NCI-H2171 (cell line): ENCODE measurements around the gene GOLGA2.

Experiments used
- DNase-seq: peaks from one replicate; lab custom pipeline; 2025; lab: John Stamatoyannopoulos, UW

Gene GOLGA2

DNA sequence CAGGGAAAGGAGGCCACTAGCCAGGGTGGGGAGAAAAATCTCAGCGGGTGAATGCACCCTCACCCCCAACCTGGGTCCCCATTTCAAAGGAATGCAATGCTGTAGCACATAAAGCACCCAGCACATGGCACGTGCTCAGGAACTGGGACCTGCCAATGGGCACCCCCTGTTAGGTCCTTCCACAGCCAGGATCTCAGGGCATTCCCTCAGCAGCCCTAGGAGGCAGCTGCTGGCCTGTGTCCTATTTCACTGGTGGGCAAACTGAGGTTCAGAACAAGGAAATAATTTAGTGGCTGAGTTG, 63.9 kb downstream of the GOLGA2 start:
- DNase-seq = no peak

DNA sequence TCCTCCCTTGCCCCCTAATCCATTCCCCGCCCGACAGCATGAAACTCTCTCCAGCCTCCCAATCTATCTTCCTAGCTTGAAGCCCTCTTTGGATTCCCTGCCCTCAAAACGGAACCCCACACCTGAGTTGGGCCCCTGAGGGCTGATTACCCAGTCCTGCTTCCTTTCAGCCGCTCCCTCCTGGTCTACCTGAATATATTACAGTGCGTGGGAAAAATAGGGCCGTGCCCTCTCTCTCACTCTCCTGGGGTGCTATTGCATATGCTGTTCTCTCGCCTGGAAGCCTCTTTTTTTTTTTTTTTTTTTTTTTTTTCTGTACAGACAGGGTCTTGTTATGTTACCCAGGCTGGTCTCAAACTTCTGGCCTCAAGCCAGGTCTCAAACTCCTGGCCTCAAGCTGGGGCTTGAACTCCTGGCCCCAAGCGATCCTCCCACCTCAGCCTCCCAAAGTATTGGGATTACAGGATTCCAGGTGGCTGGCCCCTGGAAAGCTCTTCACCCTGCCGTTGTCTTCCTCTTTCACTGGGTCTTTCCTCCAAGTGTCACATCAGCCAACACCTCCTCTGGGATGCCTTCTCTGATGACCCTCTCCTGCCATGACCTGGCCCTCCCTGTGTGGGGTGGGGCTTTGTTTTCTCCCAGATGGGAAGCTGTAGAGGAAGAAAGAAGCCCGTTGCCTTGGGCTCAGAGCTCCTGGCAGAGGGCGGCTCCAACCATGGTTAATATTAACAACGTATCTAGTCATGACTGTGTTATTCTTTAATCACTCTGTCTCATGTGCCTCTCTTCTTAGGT, 64.4 kb downstream of the GOLGA2 start:
- DNase-seq = peak; percentile 72

DNA sequence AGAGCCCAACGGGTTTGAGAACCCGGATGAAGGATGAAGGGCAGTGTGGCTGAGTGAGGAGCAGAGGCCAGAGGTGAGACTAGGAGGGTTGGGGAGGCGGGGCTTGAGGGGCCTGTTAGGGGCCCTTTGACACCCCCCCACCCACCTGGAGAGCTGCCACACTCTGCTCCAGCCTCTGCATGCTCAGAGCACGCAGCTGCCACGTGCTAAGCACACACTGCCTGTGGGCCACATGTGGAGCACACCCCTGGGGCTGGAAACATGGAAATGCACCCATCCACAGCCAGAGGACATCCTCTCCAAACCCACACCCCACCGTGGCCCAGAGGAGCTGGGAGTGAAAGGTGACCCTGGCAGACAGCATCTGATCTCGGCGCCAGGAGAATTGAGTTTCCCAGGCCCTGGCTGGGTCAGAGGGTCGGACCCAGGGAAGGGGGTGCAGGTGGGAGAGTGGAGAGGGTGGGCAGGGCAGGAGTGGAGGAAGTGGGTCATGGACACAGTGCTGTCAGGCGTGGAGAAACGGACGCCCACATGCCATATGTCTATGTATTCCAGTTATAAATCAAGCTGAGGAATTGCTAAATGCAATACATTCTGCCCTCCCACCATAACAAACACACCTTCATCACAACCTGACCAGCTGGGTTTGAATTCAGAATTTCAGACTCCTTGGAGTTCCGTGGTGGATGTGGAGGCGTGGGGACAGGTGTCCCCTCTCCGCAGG, 66.7 kb downstream of the GOLGA2 start:
- no peak for DNase-seq

DNA sequence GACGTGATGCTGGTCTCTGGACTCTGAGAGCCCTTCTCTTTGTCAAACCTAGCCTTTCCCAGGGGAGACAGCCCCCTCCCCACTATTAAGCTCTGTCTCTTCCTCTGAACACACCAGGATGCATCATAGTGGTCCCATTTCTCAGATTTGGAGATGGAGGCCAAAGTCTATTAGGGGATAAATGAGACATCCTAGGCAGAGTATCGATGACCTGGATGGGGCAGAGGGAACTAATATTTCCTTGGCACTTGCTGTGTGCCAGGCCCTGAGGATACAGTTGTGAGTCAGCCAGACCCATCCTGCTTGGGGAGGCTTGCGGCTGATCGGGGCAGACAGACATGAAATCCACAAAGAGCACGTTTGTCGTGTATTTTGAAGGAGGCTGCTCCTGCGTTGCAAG, 67.4 kb downstream of the GOLGA2 start:
- DNase-seq = no peak

DNA sequence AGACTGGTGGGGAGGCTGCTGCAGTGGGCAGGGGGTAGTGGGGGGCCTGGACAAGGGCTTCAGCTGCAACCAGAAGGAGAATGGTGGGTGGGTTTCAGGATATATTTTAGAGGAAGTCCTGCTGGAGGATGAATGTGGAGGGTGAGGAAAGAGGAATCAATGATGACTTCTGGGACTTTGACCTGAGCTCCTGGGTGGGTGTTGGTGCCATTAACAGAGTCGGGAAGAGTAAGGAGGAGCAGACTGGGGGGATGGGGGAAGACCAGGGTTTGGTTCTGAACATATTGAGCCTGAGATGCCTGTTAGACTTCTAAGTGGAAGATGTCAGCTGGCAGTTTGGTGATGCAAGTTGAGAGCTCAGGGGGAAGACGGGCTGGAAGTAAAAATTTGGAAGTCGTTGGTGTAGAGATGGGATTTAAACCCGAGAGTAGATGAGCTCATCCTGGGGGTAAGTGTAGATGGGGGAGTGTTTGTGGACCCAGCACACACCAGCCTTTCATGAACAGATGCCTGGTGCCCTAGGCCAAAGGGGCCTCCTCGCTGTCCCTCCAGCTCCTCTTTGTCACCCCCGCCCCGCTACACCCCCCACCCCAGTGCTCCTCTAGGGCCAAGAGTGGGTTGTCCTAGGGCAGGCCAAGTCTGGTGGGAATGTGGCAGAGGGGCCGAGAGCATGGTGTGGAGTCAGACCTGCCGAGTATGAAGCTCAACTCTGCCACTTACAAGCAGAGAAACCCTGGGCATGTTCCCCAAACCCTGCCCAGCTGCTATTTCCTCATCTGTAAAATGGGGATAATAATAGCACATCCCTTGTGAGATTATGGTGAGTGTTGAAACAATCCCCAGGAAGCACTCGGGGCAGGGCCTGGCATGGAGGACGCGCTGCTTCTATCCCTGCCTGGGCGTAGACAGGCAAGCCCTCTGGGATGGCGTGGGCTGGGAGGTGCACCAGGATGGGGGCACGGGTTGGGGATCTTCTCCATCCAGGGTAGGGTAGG, 68.6 kb downstream of the GOLGA2 start:
- DNase-seq = no peak

DNA sequence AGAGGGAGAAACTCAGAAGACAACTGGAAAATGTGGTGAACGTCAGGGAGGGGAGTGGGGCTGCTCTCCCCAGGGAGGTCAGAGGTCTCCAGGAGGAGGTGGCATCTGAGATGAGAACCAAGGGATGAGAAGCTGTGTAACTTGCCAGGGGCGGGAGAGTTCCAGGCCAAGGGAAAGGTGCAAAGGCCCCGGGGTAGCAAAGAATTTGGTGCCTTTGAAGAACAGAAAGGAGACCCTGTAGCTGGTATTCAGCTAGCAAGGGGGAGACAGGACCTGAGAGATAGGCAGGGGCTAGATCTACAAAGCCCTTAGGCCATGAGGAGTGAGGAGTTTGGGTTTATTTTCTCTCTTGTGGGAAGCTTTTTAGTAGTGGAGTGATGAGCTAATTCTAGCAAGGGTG, 69.3 kb downstream of the GOLGA2 start:
- DNase-seq = no peak
